Neural cell (in vitro differentiated cells): ENCODE measurements around the gene DHDH. TPM values are rescaled to one million over a fixed set of nuclear protein-coding genes. Genes with fewer than 3 reads are reported as not detected.
"Not testable (repeated sequence)": the region's sequence is repeated elsewhere in the genome, so short reads cannot be mapped to it uniquely, and the experiment has no call there.

Experiments used
- H2AFZ ChIP-seq: fragments of 200-600, 300-800 bp; sonication (generic), shearing (Covaris generic); 2 replicates; pipeline ENCODE4 v1.6.0; 2014; ENCODE audit warnings: low read depth, mild to moderate bottlenecking, antibody characterized with exemption, low read length, moderate library complexity
- H3F3A ChIP-seq: fragments of 200-600 bp; shearing (Covaris generic); 2 replicates; pipeline ENCODE4 v1.6.1; 2016; ENCODE audit warnings: mild to moderate bottlenecking, moderate library complexity, mixed read lengths, antibody characterized with exemption, low read length; ENCODE audit not compliant: insufficient read depth, poor library complexity, severe bottlenecking
- H3K27ac ChIP-seq: fragments of 200-600, 300-800 bp; sonication (generic), shearing (Covaris generic); 2 replicates; pipeline ENCODE4 v1.5.1; 2014; ENCODE audit warnings: mild to moderate bottlenecking, low read length, moderate library complexity
- H3K27me3 ChIP-seq: fragments of 300-800, 200-600 bp; sonication (generic), shearing (Covaris generic); 2 replicates; pipeline ENCODE4 v1.6.0; 2014; ENCODE audit warnings: mild to moderate bottlenecking, low read depth, low read length, moderate library complexity; ENCODE audit not compliant: insufficient read depth
- H3K36me3 ChIP-seq: fragments of 300-800, 200-600 bp; sonication (generic), shearing (Covaris generic); 2 replicates; pipeline ENCODE4 v1.5.1; 2014; ENCODE audit warnings: mild to moderate bottlenecking, antibody characterized with exemption, low read length, moderate library complexity; ENCODE audit not compliant: insufficient read depth
- H3K4me2 ChIP-seq: fragments of 300-800, 200-600 bp; sonication (generic), shearing (Covaris generic); 2 replicates; pipeline ENCODE4 v1.6.0; 2014; ENCODE audit warnings: mild to moderate bottlenecking, low read length
- H3K4me3 ChIP-seq: fragments of 300-800, 200-600 bp; sonication (generic), shearing (Covaris generic); 2 replicates; pipeline ENCODE4 v1.5.1; 2014; ENCODE audit warnings: mild to moderate bottlenecking, low read length, moderate library complexity
- H3K79me2 ChIP-seq: fragments of 200-600 bp; shearing (Covaris generic); replicated peaks from 2 replicates; pipeline ENCODE4 v1.6.0; 2014; ENCODE audit warnings: mild to moderate bottlenecking, low read length, moderate library complexity; ENCODE audit not compliant: insufficient read depth
- H3K9ac ChIP-seq: fragments of 300-800, 200-600 bp; sonication (generic), shearing (Covaris generic); 2 replicates; pipeline ENCODE4 v1.6.1; 2016; ENCODE audit warnings: mild to moderate bottlenecking, low read length, mixed read lengths
- H3K9me2 ChIP-seq: fragments of 200-600 bp; shearing (Covaris generic); 2 replicates; pipeline ENCODE4 v1.6.1; 2016; ENCODE audit warnings: mild to moderate bottlenecking, low read length, mixed read lengths; ENCODE audit not compliant: insufficient read depth
- H3K9me3 ChIP-seq: fragments of 200-600, 300-800 bp; sonication (generic), shearing (Covaris generic); 2 replicates; pipeline ENCODE4 v1.6.1; 2016; ENCODE audit warnings: mild to moderate bottlenecking, mixed run types, low read length, moderate library complexity, mixed read lengths
- H4K20me1 ChIP-seq: fragments of 200-600 bp; shearing (Covaris generic); 2 replicates; pipeline ENCODE4 v1.6.1; 2016; ENCODE audit warnings: mild to moderate bottlenecking, mixed run types; ENCODE audit not compliant: insufficient read depth
- CTCF ChIP-seq: fragments of 450-650 bp; IDR thresholded peaks from 2 replicates; pipeline ENCODE4 v1.5.1; 2014; ENCODE audit warnings: antibody characterized with exemption, mild to moderate bottlenecking, moderate library complexity; ENCODE audit not compliant: poor library complexity, severe bottlenecking
- EP300 ChIP-seq: fragments of 450-650 bp; conservative IDR thresholded peaks from 2 replicates; pipeline ENCODE4 v1.6.1; 2014; ENCODE audit warnings: antibody characterized with exemption, mild to moderate bottlenecking, moderate library complexity; ENCODE audit not compliant: poor library complexity, severe bottlenecking
- EZH2 ChIP-seq: fragments of 200-600, 300-800 bp; shearing (Covaris generic), sonication (generic); IDR thresholded peaks from 2 replicates; pipeline ENCODE4 v1.6.1; 2014; ENCODE audit warnings: antibody characterized with exemption, low read length, borderline replicate concordance, mild to moderate bottlenecking; ENCODE audit not compliant: insufficient read depth, poor library complexity, severe bottlenecking
- MXI1 ChIP-seq: fragments of 450-650 bp; conservative IDR thresholded peaks from 2 replicates; pipeline ENCODE4 v1.6.1; 2014; ENCODE audit warnings: antibody characterized with exemption, mild to moderate bottlenecking; ENCODE audit not compliant: poor library complexity, severe bottlenecking
- POLR2AphosphoS5 ChIP-seq: IDR thresholded peaks from 2 replicates; pipeline ENCODE4 v1.6.1; 2012
- RAD21 ChIP-seq: fragments of 450-650 bp; conservative IDR thresholded peaks from 2 replicates; pipeline ENCODE4 v1.6.1; 2014; ENCODE audit warnings: antibody characterized with exemption, mild to moderate bottlenecking, moderate library complexity
- REST ChIP-seq: IDR thresholded peaks from 2 replicates; pipeline ENCODE4 v1.6.1; 2012; ENCODE audit warnings: borderline replicate concordance
- SMC3 ChIP-seq: fragments of 450-650 bp; conservative IDR thresholded peaks from 2 replicates; pipeline ENCODE4 v1.6.1; 2014; ENCODE audit warnings: antibody characterized with exemption, mild to moderate bottlenecking, moderate library complexity; ENCODE audit not compliant: poor library complexity
- TAF1 ChIP-seq: IDR thresholded peaks from 2 replicates; pipeline ENCODE4 v1.6.1; 2012; ENCODE audit warnings: low read depth
- polyA plus RNA-seq: library from polyadenylated mRNA; depleted of rRNA; stranded (reverse); fragments of >200 nt; gene quantifications from 2 replicates; pipeline ENCODE4 v1.2.3, GENCODE V29; 2014

Gene DHDH
- polyA plus RNA-seq, 1 donor from 2014 or later, result 4.8 TPM

- H2AFZ ChIP-seq, H3K27ac ChIP-seq, H3K27me3 ChIP-seq, H3K9me3 ChIP-seq, H3K9ac ChIP-seq, H3F3A ChIP-seq, H4K20me1 ChIP-seq, H3K4me2 ChIP-seq, H3K4me3 ChIP-seq, H3K9me2 ChIP-seq, H3K36me3 ChIP-seq: not testable (repeated sequence)
- peaks cover 11% of the 10 kb centered on the region for H3K79me2 ChIP-seq
Measured at GRCh38 chr19:48902291-48902690, 31.2 kb upstream of the DHDH start.

DNA sequence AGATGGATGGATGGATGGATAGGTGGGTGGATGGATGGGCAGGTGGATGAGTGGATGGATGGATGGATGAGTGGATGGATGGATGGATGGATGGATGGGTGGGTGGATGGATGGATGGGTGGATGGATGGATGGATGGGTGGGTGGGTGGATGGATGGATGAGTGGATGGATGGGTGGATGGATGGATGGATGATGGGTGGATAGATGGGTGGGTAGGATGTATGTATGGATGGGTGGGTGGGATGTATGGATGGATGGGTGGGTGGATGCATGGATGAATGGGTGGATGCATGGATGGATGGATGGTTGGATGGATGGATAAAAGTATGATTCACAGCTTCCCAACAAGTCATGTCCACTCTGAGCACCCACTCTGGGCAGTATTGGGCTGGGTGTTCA lies 29.7 kb upstream of the DHDH start:
- H3F3A ChIP-seq, H3K9ac ChIP-seq, H4K20me1 ChIP-seq, H3K9me2 ChIP-seq, H3K36me3 ChIP-seq, H3K4me2 ChIP-seq, H3K27ac ChIP-seq, H3K9me3 ChIP-seq, H3K27me3 ChIP-seq, H3K4me3 ChIP-seq, H2AFZ ChIP-seq: not testable (repeated sequence)
- H3K79me2 ChIP-seq, result peaks cover 11% of the 10 kb centered on the region

DNA sequence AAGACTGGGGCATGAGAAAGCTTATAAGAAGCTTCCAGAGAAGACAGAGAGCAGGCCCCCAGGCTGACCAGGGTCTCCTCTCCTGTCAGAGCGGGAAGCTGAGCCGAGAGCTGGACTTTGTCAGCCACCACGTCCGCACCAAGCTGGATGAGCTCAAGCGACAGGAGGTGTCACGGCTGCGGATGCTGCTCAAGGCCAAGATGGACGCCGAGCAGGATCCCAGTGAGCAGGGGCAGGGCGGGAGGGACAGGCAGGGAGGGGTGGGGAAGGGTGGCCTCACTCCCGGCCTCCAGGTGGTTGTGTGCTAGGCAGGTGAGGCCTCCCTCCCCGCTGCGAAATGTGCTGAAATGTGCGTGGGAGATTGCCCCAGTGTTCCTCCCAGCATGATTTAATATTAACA lies 27.8 kb upstream of the DHDH start:
- H2AFZ ChIP-seq, result no peak overlapping the region
- H3K9ac ChIP-seq, result no peak overlapping the region
- no peaks in the 10 kb centered on the region for H3K9me2 ChIP-seq
- peaks cover 7% of the 10 kb centered on the region for H3K79me2 ChIP-seq
- H3K9me3 ChIP-seq, result no peaks in the 10 kb centered on the region
- no peaks in the 10 kb centered on the region for H3K27me3 ChIP-seq
- H3K4me3 ChIP-seq, result no peak overlapping the region
- H3K4me2 ChIP-seq, result no peak overlapping the region
- no peaks in the 10 kb centered on the region for H3K36me3 ChIP-seq
- no peaks in the 10 kb centered on the region for H3F3A ChIP-seq
- TF ChIP-seq EP300 (no peak), RAD21 (no peak), CTCF (no peak), SMC3 (no peak), TAF1 (no peak), MXI1 (no peak), REST (no peak), POLR2AphosphoS5 (no peak), EZH2 (no peak)
- no peaks in the 10 kb centered on the region for H4K20me1 ChIP-seq
- H3K27ac ChIP-seq, result no peak overlapping the region
